Mesendoderm (in vitro differentiated cells): Measurements from ENCODE around the gene CYP46A1.

Experiments used
- DNase-seq: peaks from one replicate; pipeline ENCODE4 v3.0.0; 2013
- H2AK5ac ChIP-seq: 2 replicates; pipeline ENCODE4 v1.6.1; 2013; ENCODE audit warnings: low read length, inconsistent platforms
- H2BK120ac ChIP-seq: 2 replicates; pipeline ENCODE4 v1.6.1; 2013; ENCODE audit warnings: low read depth, mild to moderate bottlenecking, low read length, moderate library complexity, mixed read lengths
- H2BK15ac ChIP-seq: replicated peaks from 2 replicates; pipeline ENCODE4 v1.6.1; 2013; ENCODE audit warnings: low read depth, mild to moderate bottlenecking, moderate library complexity
- H2BK5ac ChIP-seq: 2 replicates; pipeline ENCODE4 v1.6.1; 2013; ENCODE audit warnings: low read length, inconsistent platforms
- H3K18ac ChIP-seq: 2 replicates; pipeline ENCODE4 v1.6.1; 2013; ENCODE audit warnings: mild to moderate bottlenecking, low read length, mixed read lengths
- H3K23ac ChIP-seq: one replicate; pipeline ENCODE4 v1.6.1; 2013; ENCODE audit warnings: low read length
- H3K27ac ChIP-seq: 2 replicates; pipeline ENCODE4 v1.5.1; 2013; ENCODE audit warnings: low read depth, mild to moderate bottlenecking, inconsistent platforms, low read length, moderate library complexity
- H3K27me3 ChIP-seq: 2 replicates; pipeline ENCODE4 v1.6.1; 2013; ENCODE audit warnings: low read length, control low read depth, mild to moderate bottlenecking, inconsistent platforms; ENCODE audit not compliant: insufficient read depth, poor library complexity
- H3K36me3 ChIP-seq: 2 replicates; pipeline ENCODE4 v1.6.1; 2013; ENCODE audit warnings: low read length, inconsistent platforms; ENCODE audit not compliant: control insufficient read depth, insufficient read depth
- H3K4ac ChIP-seq: one replicate; pipeline ENCODE4 v1.6.1; 2013; ENCODE audit warnings: low read depth, mild to moderate bottlenecking, low read length, moderate library complexity
- H3K4me1 ChIP-seq: 2 replicates; pipeline ENCODE4 v1.6.1; 2013; ENCODE audit warnings: low read depth, low read length, inconsistent platforms; ENCODE audit not compliant: control insufficient read depth
- H3K4me2 ChIP-seq: 2 replicates; pipeline ENCODE4 v1.6.1; 2013; ENCODE audit warnings: low read length
- H3K4me3 ChIP-seq: 2 replicates; pipeline ENCODE4 v1.5.1; 2013; ENCODE audit warnings: mild to moderate bottlenecking, low read length
- H3K56ac ChIP-seq: one replicate; pipeline ENCODE4 v1.6.1; 2013; ENCODE audit warnings: low read length
- H3K79me1 ChIP-seq: 2 replicates; pipeline ENCODE4 v1.6.1; 2013; ENCODE audit warnings: low read length, inconsistent platforms
- H3K79me2 ChIP-seq: 2 replicates; pipeline ENCODE4 v1.6.1; 2013; ENCODE audit warnings: mild to moderate bottlenecking, low read length; ENCODE audit not compliant: control insufficient read depth, insufficient read depth
- H3K9ac ChIP-seq: 2 replicates; pipeline ENCODE4 v1.6.1; 2013; ENCODE audit warnings: low read length, inconsistent platforms
- H4K5ac ChIP-seq: one replicate; pipeline ENCODE4 v1.6.1; 2013; ENCODE audit warnings: low read length
- H4K8ac ChIP-seq: one replicate; pipeline ENCODE4 v1.6.1; 2013; ENCODE audit warnings: low read depth, mild to moderate bottlenecking, control low read depth, low read length, moderate library complexity
- WGBS: extraction: QIAGEN DNeasy Blood & Tissue Kit; methylation state at CpG from one replicate; pipeline ENCODE4 v1.1.7; 2013; ENCODE audit warnings: low lambda C conversion rate, missing lambda C conversion rate; ENCODE audit not compliant: insufficient coverage; ENCODE audit errors: extremely low coverage; 5-methylcytosine and 5-hydroxymethylcytosine counted together

The CYP46A1 gene

DNA sequence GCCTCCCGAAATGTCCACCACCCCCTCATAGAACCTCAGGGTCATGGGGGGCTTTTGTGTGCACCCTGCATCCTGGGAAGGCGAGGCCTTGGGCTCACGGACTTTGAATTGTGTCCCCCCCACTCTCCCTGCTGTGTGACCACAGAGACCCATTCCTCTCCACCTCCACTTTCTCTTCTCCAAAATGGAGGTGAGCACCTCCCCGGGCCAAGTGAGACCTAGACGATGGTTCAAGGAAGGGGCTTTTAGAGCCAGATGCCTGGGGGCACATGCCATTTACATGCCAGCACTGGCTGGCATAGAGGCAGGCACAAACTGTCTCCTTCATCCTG lies 33.5 kb downstream of the CYP46A1 start:
- no peak overlapping the region for H3K4me2 ChIP-seq
- H3K27me3 ChIP-seq, result no peaks in the 10 kb centered on the region
- no peak overlapping the region for H2BK15ac ChIP-seq
- DNase-seq, result no peak
- no peak overlapping the region for H3K18ac ChIP-seq
- H2BK5ac ChIP-seq, result no peak overlapping the region
- no CpG with 5 or more reads among the region's 5 CpGs for WGBS
- no peaks in the 10 kb centered on the region for H3K79me2 ChIP-seq
- no peak overlapping the region for H3K27ac ChIP-seq
- no peak overlapping the region for H3K9ac ChIP-seq
- no peak overlapping the region for H2AK5ac ChIP-seq
- H3K4me1 ChIP-seq, result no peaks in the 10 kb centered on the region
- H3K4me3 ChIP-seq, result no peak overlapping the region
- H3K36me3 ChIP-seq, result no peaks in the 10 kb centered on the region
- no peak overlapping the region for H4K5ac ChIP-seq
- H4K8ac ChIP-seq, result no peak overlapping the region
- no peaks in the 10 kb centered on the region for H3K79me1 ChIP-seq
- no peak overlapping the region for H3K23ac ChIP-seq
- H3K56ac ChIP-seq, result no peak overlapping the region
- no peak overlapping the region for H3K4ac ChIP-seq
- H2BK120ac ChIP-seq, result no peak overlapping the region

DNA sequence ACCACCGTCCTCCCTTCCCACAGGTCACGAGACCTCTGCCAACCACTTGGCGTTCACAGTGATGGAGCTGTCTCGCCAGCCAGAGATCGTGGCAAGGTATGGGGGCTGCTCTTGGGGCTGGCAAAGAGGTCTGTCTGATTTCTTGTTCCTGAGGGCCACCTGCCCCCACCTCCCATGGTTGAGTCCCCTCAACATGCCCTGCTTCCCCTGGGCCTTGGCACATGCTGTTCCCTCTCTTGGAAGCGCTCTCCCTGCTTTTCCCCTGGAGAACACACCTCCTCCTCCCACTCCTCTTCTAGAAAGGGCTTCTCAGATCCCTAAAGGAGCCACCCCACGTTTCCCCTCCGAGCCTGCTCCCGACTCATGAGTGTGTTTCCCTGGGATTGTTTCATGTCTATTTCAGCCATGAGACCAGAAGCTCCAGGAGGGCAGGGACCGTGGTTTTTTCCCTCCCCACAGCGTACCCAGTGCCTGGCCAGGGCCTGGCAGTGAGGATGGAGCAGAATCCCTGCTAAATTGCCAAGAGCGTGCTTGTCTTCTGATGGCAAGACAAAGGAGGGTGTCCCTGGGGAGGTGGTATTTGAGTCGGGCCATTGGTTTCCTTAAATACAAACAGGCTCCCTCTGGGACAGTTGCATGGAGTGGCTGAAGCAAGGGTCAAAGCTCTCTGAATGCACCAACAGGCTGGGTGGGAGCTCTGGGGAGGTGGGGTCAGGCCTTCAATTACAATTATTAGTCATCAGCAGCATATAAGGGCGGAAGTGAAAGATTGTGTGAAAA lies 34.1 kb downstream of the CYP46A1 start:
- 100% methylated on average over 1 of the region's 14 CpGs for WGBS
- H3K79me2 ChIP-seq, result no peaks in the 10 kb centered on the region
- H3K4me2 ChIP-seq, result no peak overlapping the region
- DNase-seq, result no peak
- H3K36me3 ChIP-seq, result no peaks in the 10 kb centered on the region
- no peak overlapping the region for H3K18ac ChIP-seq
- H3K27ac ChIP-seq, result no peak overlapping the region
- no peak overlapping the region for H3K4ac ChIP-seq
- no peak overlapping the region for H3K23ac ChIP-seq
- no peak overlapping the region for H4K8ac ChIP-seq
- no peak overlapping the region for H3K4me3 ChIP-seq
- H3K56ac ChIP-seq, result no peak overlapping the region
- H3K9ac ChIP-seq, result no peak overlapping the region
- no peaks in the 10 kb centered on the region for H3K4me1 ChIP-seq
- no peaks in the 10 kb centered on the region for H3K79me1 ChIP-seq
- no peak overlapping the region for H4K5ac ChIP-seq
- no peak overlapping the region for H2BK15ac ChIP-seq
- H3K27me3 ChIP-seq, result no peaks in the 10 kb centered on the region
- H2BK120ac ChIP-seq, result no peak overlapping the region
- H2AK5ac ChIP-seq, result no peak overlapping the region
- H2BK5ac ChIP-seq, result no peak overlapping the region

DNA sequence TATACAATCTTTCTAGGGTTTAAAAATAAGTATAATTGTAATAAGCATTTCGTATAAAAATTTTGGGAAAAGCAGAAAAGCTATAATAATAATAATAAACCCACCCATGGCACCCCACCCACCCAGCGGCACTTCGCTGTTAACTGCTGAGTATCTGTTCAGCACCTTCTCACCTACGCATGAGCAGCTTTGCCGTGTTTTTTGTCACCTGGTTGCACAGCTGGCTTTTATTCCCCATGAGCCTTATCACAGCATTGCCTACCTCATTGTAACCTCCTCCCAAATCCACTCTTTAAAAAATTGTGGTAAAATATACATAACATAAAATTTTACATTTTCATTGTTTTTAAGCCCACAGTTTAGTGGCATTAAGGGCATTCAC lies 34.7 kb downstream of the CYP46A1 start:
- H3K4me2 ChIP-seq, result no peak overlapping the region
- no peak overlapping the region for H2AK5ac ChIP-seq
- H3K79me2 ChIP-seq, result no peaks in the 10 kb centered on the region
- H3K4me1 ChIP-seq, result no peaks in the 10 kb centered on the region
- 100% methylated on average over 1 of the region's 5 CpGs for WGBS
- no peak for DNase-seq
- no peaks in the 10 kb centered on the region for H3K79me1 ChIP-seq
- H3K18ac ChIP-seq, result no peak overlapping the region
- no peak overlapping the region for H4K5ac ChIP-seq
- no peak overlapping the region for H4K8ac ChIP-seq
- H2BK5ac ChIP-seq, result no peak overlapping the region
- no peak overlapping the region for H3K4me3 ChIP-seq
- no peak overlapping the region for H3K9ac ChIP-seq
- no peak overlapping the region for H3K4ac ChIP-seq
- H3K27me3 ChIP-seq, result no peaks in the 10 kb centered on the region
- no peaks in the 10 kb centered on the region for H3K36me3 ChIP-seq
- no peak overlapping the region for H2BK120ac ChIP-seq
- no peak overlapping the region for H3K56ac ChIP-seq
- H2BK15ac ChIP-seq, result no peak overlapping the region
- no peak overlapping the region for H3K23ac ChIP-seq
- H3K27ac ChIP-seq, result no peak overlapping the region

DNA sequence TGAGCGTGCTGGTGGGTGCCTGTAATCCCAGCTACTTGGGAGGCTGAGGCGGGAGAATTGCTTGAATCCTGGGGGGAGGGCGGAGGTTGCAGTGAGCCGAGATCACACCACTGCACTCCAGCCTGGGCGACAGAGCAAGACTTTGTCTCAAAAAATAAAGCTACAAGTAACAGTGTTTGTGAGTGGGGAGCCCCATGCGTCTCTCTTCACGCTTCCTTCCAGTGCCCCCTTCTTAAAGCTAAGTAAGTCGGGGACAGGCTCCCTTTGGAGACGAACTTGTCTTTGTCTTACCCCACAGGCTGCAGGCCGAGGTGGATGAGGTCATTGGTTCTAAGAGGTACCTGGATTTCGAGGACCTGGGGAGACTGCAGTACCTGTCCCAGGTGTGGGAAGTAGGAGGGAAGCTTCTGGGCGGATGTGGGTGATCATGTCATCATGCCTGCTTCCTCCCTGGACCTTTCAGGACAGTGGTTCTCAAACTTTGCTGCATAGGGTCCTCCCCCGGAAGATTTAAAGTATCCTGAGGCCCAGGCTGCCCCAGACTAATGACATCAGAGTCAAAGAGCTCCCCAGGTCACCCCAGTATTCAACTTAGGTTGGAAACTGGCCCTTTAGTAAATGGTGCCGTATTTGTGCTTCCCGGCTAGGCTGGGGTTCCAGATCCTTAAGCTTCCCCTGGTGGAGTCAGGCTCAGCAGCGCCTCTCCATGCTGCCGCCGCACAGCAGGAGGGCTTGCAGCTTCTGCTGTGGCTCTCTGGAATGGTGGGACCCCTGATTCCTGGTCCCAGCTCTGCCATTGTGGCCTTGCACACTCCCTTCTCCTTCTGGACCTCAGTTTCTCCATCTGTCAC lies 37.1 kb downstream of the CYP46A1 start:
- H3K27ac ChIP-seq, result no peak overlapping the region
- no peaks in the 10 kb centered on the region for H3K79me2 ChIP-seq
- H4K8ac ChIP-seq, result no peak overlapping the region
- H3K18ac ChIP-seq, result no peak overlapping the region
- no peaks in the 10 kb centered on the region for H3K79me1 ChIP-seq
- H3K9ac ChIP-seq, result no peak overlapping the region
- no peaks in the 10 kb centered on the region for H3K27me3 ChIP-seq
- H3K23ac ChIP-seq, result no peak overlapping the region
- H2BK15ac ChIP-seq, result no peak overlapping the region
- H3K4me3 ChIP-seq, result no peak overlapping the region
- no peak overlapping the region for H4K5ac ChIP-seq
- H2BK5ac ChIP-seq, result no peak overlapping the region
- no peak overlapping the region for H2BK120ac ChIP-seq
- H3K36me3 ChIP-seq, result no peaks in the 10 kb centered on the region
- no peak overlapping the region for H2AK5ac ChIP-seq
- H3K56ac ChIP-seq, result no peak overlapping the region
- no peaks in the 10 kb centered on the region for H3K4me1 ChIP-seq
- H3K4me2 ChIP-seq, result no peak overlapping the region
- H3K4ac ChIP-seq, result no peak overlapping the region
- no CpG with 5 or more reads among the region's 18 CpGs for WGBS
- DNase-seq, result no peak

DNA sequence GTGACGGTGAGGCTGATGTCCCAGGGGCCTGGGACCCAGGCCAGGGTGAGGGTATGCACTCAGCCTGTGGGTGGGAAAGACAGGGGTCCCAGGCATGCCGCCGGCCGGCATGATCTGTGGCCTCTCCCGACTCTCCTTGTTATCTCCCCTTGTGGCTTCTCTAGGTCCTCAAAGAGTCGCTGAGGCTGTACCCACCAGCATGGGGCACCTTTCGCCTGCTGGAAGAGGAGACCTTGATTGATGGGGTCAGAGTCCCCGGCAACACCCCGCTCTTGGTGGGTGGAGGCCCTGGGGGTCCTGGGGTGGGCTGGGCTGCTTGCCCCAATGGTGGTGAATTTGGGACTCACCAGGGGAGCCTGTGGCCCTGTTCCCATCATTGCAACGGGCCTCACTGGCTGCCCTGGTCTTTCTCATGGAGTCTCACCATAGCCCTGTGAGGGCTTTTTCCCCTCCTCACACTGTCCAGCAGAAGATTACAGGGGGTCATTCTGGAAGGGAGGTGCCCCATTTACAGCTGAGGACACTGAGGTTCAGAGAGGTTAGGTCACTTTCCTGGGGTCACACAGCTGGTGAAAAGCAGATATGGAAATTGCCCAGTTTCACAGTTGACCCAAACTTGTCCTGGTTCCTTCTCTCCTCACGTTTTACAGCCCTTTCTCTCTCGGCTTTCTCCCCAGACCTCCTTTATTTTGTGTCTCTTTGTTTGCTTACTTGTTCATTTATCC lies 37.9 kb downstream of the CYP46A1 start:
- H3K27me3 ChIP-seq, result no peaks in the 10 kb centered on the region
- no peak overlapping the region for H3K4me3 ChIP-seq
- DNase-seq, result no peak
- no peak overlapping the region for H3K4me2 ChIP-seq
- no peak overlapping the region for H3K56ac ChIP-seq
- H3K4me1 ChIP-seq, result no peaks in the 10 kb centered on the region
- no peak overlapping the region for H4K8ac ChIP-seq
- no peak overlapping the region for H3K9ac ChIP-seq
- H3K27ac ChIP-seq, result no peak overlapping the region
- H3K36me3 ChIP-seq, result no peaks in the 10 kb centered on the region
- no peak overlapping the region for H3K4ac ChIP-seq
- no CpG with 5 or more reads among the region's 12 CpGs for WGBS
- H3K79me2 ChIP-seq, result no peaks in the 10 kb centered on the region
- no peaks in the 10 kb centered on the region for H3K79me1 ChIP-seq
- H2BK15ac ChIP-seq, result no peak overlapping the region
- no peak overlapping the region for H4K5ac ChIP-seq
- no peak overlapping the region for H2BK5ac ChIP-seq
- H2BK120ac ChIP-seq, result no peak overlapping the region
- no peak overlapping the region for H3K23ac ChIP-seq
- no peak overlapping the region for H3K18ac ChIP-seq
- no peak overlapping the region for H2AK5ac ChIP-seq
